ENCODE data around the gene ARHGAP15. TPM values are rescaled to one million over a fixed set of nuclear protein-coding genes. Genes with fewer than 3 reads are reported as not detected.

The ARHGAP15 gene
- total and polyA plus RNA-seq, 12 donors: 1.3 to 7.7 (median 2.8) TPM

DNA sequence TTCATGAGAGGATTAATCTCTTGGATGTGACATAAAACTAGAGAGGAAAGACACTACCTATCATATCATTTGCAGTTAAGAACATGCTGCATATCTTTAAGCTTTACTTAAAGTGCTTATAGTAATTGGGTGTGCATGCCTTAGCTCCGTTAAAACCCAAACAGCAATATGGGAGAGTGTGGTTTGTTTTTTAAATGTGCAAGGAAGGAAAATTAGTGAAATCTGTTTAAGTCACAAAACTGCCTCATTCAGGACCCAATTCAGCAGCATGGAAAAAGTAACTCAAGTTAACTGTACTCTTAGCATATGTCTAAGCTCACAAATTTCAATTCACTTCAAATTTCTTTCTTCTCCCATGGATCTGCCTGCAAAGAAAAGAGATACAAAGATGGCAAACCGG is 182.2 kb downstream of the ARHGAP15 start:
- WGBS, 2 donors: 59 to 63% methylated on average over 2 of the region's 2 CpGs

GRCh38 chr2:143312441-143312840 is 183.2 kb downstream of the ARHGAP15 start:
- Histone ChIP-seq H3K27ac (no peak overlapping the region), H3K36me3 (no peaks in the 10 kb centered on the region), H3K9me3 (no peaks in the 10 kb centered on the region), H3K4me3 (no peak overlapping the region), H3K4me1 (no peaks in the 10 kb centered on the region), H3K27me3 (no peaks in the 10 kb centered on the region)
- ATAC-seq (no peak), DNase-seq (no peak)
- intact Hi-C loops (cut with DNase I): no loop called here
- 88 to 91% methylated on average over 4 of the region's 4 CpGs for WGBS, 2 donors
- TF ChIP-seq, protein P1, sequence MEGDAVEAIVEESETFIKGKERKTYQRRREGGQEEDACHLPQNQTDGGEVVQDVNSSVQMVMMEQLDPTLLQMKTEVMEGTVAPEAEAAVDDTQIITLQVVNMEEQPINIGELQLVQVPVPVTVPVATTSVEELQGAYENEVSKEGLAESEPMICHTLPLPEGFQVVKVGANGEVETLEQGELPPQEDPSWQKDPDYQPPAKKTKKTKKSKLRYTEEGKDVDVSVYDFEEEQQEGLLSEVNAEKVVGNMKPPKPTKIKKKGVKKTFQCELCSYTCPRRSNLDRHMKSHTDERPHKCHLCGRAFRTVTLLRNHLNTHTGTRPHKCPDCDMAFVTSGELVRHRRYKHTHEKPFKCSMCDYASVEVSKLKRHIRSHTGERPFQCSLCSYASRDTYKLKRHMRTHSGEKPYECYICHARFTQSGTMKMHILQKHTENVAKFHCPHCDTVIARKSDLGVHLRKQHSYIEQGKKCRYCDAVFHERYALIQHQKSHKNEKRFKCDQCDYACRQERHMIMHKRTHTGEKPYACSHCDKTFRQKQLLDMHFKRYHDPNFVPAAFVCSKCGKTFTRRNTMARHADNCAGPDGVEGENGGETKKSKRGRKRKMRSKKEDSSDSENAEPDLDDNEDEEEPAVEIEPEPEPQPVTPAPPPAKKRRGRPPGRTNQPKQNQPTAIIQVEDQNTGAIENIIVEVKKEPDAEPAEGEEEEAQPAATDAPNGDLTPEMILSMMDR (IDR thresholded peaks at IDR 0.05): no peak

More for the DNA sequence above, 182.2 kb downstream of the ARHGAP15 start:
- Histone ChIP-seq H3K36me3 (no peaks in the 10 kb centered on the region), H3K27me3 (no peaks in the 10 kb centered on the region), H3K9me3 (no peaks in the 10 kb centered on the region), H3K27ac (no peak overlapping the region), H3K4me1 (no peaks in the 10 kb centered on the region), H3K4me3 (no peak overlapping the region)
- no peak for DNase-seq
- TF ChIP-seq, protein P1 (IDR thresholded peaks at IDR 0.05): no peak
- ATAC-seq: no peak
- intact Hi-C loops (cut with DNase I): no loop called here

GRCh38 chr2:143313861-143314260 is 184.6 kb downstream of the ARHGAP15 start:
- Histone ChIP-seq H3K4me1 (no peaks in the 10 kb centered on the region), H3K9me3 (no peaks in the 10 kb centered on the region), H3K27ac (no peak overlapping the region), H3K36me3 (no peaks in the 10 kb centered on the region), H3K27me3 (no peaks in the 10 kb centered on the region), H3K4me3 (no peak overlapping the region)
- ATAC-seq: no peak
- intact Hi-C loops (cut with DNase I): no loop called here
- WGBS, 2 donors: 90% methylated on average over 2 of the region's 2 CpGs
- TF ChIP-seq, protein P1 (IDR thresholded peaks at IDR 0.05): no peak
- no peak for DNase-seq

GRCh38 chr2:143321994-143322393 is 192.8 kb downstream of the ARHGAP15 start:
- DNase-seq: no peak
- no peak overlapping the region for H3K4me3 ChIP-seq
- intact Hi-C loops (cut with DNase I): no loop called here
- H3K27ac ChIP-seq: no peak overlapping the region
- H3K27me3 ChIP-seq: no peaks in the 10 kb centered on the region
- no peaks in the 10 kb centered on the region for H3K4me1 ChIP-seq
- no peaks in the 10 kb centered on the region for H3K9me3 ChIP-seq
- TF ChIP-seq, protein P1 (IDR thresholded peaks at IDR 0.05): no peak
- ATAC-seq: no peak
- H3K36me3 ChIP-seq: no peaks in the 10 kb centered on the region
- WGBS, 2 donors: 61 to 65% methylated on average over 3 of the region's 3 CpGs

All from heart right ventricle (tissue), 16 donors.